Ureter (tissue), 1 donor: Measurements from ENCODE around the gene AFM. TPM values are rescaled to one million over a fixed set of nuclear protein-coding genes. Genes with fewer than 3 reads are reported as not detected.
"Not testable (repeated sequence)": the region's sequence is repeated elsewhere in the genome, so short reads cannot be mapped to it uniquely, and the experiment has no call there.

Experiments
- DNase-seq: peaks from one replicate; pipeline ENCODE4 v3.0.0-alpha.2; 2020; ENCODE audit warnings: low spot score
- total RNA-seq: library from RNA; stranded (reverse); gene quantifications from one replicate; pipeline ENCODE4 v1.2.4, GENCODE V29; 2023
- donor health status: DM: yes; HTN: yes; CAD: no.

AFM gene
- total RNA-seq, 1 donor from 2014 or later = not detected

GRCh38 chr4:73507541-73507940 is 26.0 kb downstream of the AFM start:
- no peak for DNase-seq

GRCh38 chr4:73508651-73509050 is 27.1 kb downstream of the AFM start:
- DNase-seq = no peak

DNA sequence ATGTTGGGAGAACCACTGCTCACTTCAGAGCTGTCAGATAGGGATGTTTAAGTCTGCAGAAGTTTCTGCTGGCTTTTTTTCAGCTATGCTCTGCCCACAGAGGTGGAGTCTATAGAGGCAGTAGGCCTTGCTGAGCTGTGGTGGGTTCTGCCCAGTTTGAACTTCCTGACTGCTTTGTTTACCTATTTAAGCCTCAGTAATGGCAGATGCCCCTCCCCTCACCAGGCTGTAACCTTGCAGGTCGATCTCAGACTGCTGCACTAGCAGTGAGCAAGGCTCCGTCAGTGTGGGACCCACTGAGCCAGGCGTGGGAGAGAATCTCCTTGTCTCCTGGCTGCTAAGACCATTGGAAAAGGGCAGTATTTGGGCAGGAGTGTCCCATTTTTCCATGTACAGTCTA is 36.8 kb downstream of the AFM start:
- no peak for DNase-seq

- DNase-seq = no peak
These were observed 39.3 kb downstream of the AFM start for GRCh38 chr4:73520821-73521220.

GRCh38 chr4:73523126-73523525 is 41.6 kb downstream of the AFM start:
- no peak for DNase-seq

DNA sequence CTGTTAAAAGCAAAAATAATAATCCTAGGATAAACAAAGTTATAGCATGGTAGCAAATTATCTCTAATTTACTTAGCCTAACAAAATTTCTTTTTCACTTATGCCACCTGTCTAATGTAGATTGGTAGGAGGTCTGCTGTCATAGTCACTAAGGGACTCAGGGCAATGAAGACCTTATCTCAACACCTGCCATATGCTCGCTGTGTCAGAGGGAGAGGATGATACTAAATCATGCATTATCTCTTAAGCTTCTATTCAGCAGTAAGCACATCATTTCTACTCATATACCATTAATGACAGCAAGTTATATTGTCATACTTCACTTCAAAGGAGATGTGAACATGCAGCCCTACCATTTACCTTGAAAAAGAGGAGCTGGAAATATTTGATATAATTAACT is 44.1 kb downstream of the AFM start:
- no peak for DNase-seq

DNA sequence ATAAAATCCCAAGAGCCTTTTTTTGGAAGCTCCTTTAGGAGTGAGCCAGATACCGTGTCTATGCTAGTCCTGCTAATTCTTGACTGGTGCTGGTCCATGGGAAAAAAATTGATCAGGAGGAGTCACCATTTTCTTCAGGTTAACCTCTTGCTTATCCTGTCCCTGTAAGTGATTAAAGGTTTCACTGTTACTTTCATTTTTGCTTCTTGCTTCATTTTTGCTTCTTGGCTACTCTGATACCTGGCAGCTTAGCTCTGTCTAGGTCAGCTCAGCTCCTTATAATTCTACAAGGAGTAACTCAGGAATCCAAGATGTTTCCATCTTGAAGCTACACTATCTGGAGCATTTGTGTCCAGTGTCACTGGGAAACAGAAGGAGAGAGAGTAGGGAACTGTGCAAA is 45.7 kb downstream of the AFM start:
- no peak for DNase-seq

GRCh38 chr4:73528171-73528570 is 46.6 kb downstream of the AFM start:
- DNase-seq = no peak

- no peak for DNase-seq
These were observed 52.2 kb downstream of the AFM start for GRCh38 chr4:73533515-73534422.

DNA sequence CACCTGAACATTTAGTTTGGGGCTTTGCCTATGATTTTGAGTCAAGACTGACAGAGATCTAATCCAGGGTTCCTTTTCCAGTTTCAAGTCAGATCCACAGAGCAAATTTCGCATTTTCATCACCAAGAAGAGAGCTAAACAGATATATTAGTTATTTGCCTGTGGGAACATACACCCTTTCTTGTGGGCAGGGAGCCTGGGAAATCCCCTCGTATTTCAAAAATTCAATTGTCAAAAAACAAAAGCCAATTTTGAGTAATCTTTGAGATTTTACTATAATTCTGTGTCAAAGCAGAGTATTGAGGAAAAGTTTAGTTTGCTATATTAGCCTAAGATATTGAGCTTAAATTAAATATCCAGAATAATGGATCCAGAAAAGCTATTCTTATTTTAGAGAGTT is 56.6 kb downstream of the AFM start:
- no peak for DNase-seq

DNA sequence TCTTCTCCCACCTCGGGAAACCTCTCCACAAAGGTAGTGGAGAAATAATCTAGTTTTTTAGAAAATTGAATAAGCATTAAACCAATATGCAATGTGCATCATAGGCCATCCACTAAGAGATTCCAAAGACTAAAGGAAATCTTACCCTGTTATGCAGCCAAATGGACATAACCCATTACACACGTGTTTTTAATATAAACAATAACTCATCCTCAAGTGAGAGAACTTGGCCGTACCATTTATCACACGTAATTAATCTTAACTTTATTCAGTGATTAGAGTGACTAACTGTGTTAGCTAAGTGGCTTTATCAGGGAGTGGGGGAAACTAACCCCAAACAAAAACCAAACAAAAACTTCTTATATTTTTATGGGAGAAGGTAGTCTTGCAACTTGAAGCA is 57.8 kb downstream of the AFM start:
- DNase-seq = no peak

DNA sequence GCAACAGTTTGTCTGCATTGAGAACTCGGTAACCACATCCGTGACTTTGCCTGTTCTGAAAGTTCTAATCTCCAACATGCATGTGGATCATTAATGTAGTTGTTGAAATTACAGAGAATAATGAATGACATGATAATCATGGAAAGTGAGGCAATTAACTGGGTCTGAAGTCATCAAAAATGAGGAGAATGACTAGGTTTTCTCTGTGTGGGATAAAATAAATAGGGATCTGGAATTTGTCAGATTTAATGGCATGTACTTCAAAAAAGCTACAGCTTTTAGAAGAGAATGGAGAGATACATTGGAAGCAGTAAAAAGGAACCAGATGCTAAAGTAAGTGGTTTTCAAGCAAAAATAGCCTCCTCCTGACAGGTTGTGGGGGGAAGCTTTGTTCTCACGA is 59.3 kb downstream of the AFM start:
- no peak for DNase-seq

- no peak for DNase-seq
These were observed 59.7 kb downstream of the AFM start for GRCh38 chr4:73541251-73541650.

DNA sequence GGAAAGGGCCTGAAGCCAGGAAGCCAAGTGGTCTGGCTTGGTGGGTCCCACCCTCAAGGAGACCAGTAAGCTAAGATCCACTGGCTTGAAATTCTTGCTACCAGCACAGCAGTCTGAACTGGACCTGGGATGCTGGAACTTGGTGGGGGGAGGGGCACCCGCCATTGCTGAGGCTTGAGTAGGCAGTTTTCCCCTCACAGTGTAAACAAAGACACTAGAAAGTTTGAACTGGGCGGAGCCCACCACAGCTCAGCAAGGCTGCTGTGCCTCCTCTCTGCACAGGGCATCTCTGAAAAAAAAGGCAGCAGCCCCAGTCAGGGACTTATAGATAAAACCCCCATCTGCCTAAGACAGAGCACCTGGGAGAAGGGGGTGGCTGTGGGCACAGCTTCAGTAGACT is 63.1 kb downstream of the AFM start:
- no peak for DNase-seq

GRCh38 chr4:73550865-73551264 is 69.3 kb downstream of the AFM start:
- DNase-seq = not testable (repeated sequence)

Other genes starting within 250 kb of the AFM start
- gene ANKRD17, start 222.9 kb upstream of the AFM start, total RNA-seq = 101 TPM
- 11.9 TPM for gene ALB, start 77.5 kb upstream of the AFM start, total RNA-seq
- gene AFP, start 45.5 kb upstream of the AFM start, total RNA-seq = not detected
- gene RASSF6, start 138.7 kb downstream of the AFM start, total RNA-seq = 41.7 TPM